ENCODE results near the gene IFNA1.
"Not testable (repeated sequence)": the region's sequence is repeated elsewhere in the genome, so short reads cannot be mapped to it uniquely, and the experiment has no call there.

IFNA1 gene

GRCh38 chr9:21449312-21449711 is 9.1 kb downstream of the IFNA1 start:
- not testable (repeated sequence) for DNase-seq

GRCh38 chr9:21450733-21451394 is 10.6 kb downstream of the IFNA1 start:
- no peak for DNase-seq

- no peak for DNase-seq
These were observed 12.4 kb downstream of the IFNA1 start for GRCh38 chr9:21452681-21453080.

- DNase-seq = no peak
These were observed 13.9 kb downstream of the IFNA1 start for GRCh38 chr9:21454149-21454548.

- DNase-seq = no peak
These were observed 15.1 kb downstream of the IFNA1 start for GRCh38 chr9:21455320-21455719.

GRCh38 chr9:21461377-21461776 is 21.1 kb downstream of the IFNA1 start:
- no peak for DNase-seq

GRCh38 chr9:21465138-21465537 is 24.9 kb downstream of the IFNA1 start:
- no peak for DNase-seq

- DNase-seq = peak; percentile 0
These were observed 25.8 kb downstream of the IFNA1 start for GRCh38 chr9:21465859-21466518.

- DNase-seq = no peak
These were observed 29.9 kb downstream of the IFNA1 start for GRCh38 chr9:21470126-21470525.

- DNase-seq = no peak
These were observed 33.0 kb downstream of the IFNA1 start for GRCh38 chr9:21473236-21473635.

- no peak for DNase-seq
These were observed 37.2 kb downstream of the IFNA1 start for GRCh38 chr9:21477466-21477865.

GRCh38 chr9:21479152-21479702 is 39.0 kb downstream of the IFNA1 start:
- no peak for DNase-seq

GRCh38 chr9:21481470-21482056 is 41.3 kb downstream of the IFNA1 start:
- no peak for DNase-seq

- DNase-seq = no peak
These were observed 42.0 kb downstream of the IFNA1 start, which contains the start of gene IFNE for GRCh38 chr9:21482213-21482612. TSS of gene IFNE (minus strand) at chr9:21482313. CDS start at chr9:21481694, 619 bp downstream.
